GM12865 (cell line): ENCODE data around the gene JAKMIP1.

Source experiments
- DNase-seq: peaks from one replicate; pipeline ENCODE4 v3.0.0; 2010; ENCODE audit warnings: low read depth
- H3K4me3 ChIP-seq: 2 replicates; pipeline ENCODE4 v1.5.1; 2011; ENCODE audit warnings: mild to moderate bottlenecking, low read depth, low read length, control low read depth
- TF ChIP-seq, protein P1 (sequence below): IDR thresholded peaks from 2 replicates; pipeline ENCODE4 v1.5.1; 2011; ENCODE audit warnings: low read length, control low read depth, low read depth, inconsistent platforms; ENCODE audit not compliant: insufficient read depth; ENCODE audit errors: missing control alignments

The JAKMIP1 gene

GRCh38 chr4:6196324-6196723 lies 4.0 kb downstream of the JAKMIP1 start:
- DNase-seq, result no peak
- H3K4me3 ChIP-seq, result no peak overlapping the region
- TF ChIP-seq, protein P1, sequence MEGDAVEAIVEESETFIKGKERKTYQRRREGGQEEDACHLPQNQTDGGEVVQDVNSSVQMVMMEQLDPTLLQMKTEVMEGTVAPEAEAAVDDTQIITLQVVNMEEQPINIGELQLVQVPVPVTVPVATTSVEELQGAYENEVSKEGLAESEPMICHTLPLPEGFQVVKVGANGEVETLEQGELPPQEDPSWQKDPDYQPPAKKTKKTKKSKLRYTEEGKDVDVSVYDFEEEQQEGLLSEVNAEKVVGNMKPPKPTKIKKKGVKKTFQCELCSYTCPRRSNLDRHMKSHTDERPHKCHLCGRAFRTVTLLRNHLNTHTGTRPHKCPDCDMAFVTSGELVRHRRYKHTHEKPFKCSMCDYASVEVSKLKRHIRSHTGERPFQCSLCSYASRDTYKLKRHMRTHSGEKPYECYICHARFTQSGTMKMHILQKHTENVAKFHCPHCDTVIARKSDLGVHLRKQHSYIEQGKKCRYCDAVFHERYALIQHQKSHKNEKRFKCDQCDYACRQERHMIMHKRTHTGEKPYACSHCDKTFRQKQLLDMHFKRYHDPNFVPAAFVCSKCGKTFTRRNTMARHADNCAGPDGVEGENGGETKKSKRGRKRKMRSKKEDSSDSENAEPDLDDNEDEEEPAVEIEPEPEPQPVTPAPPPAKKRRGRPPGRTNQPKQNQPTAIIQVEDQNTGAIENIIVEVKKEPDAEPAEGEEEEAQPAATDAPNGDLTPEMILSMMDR, result no peak

DNA sequence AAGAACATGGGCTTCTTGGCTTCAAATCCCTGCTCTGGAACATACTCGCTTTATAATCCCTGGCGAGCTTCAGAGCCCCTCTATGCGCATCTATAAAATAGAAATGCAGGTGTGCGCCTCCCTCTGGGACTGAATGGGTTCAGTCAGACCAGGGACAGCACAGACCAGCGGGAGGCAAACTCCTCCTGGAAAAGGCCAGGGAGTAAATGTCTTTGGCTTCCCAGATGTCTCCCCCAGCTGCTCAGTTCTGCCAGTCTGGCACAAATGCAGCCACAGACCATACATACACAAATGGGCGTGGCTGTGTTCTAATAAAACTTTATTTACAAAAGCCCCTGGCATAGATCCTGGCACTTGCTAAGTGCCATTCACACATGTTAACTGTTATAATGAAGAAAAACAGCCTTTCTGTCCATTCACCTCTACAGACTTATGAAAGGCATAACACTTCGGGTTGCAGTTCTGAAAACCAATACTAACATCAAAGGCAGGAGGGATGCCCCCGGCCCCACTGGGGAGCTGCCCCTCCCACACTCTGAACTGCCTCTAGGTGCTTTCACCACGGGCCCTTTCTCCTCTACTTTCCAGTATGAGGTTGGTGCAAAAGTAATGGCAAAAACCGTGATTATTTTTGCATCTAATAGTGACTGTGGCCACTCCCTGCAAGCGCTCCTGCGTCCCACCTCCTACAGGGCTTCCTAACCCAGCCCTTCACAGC lies 4.6 kb downstream of the JAKMIP1 start:
- DNase-seq, result no peak
- H3K4me3 ChIP-seq, result no peak overlapping the region
- TF ChIP-seq, protein P1, result no peak

GRCh38 chr4:6194458-6195195 lies 5.7 kb downstream of the JAKMIP1 start:
- TF ChIP-seq, protein P1, result no peak
- no peak overlapping the region for H3K4me3 ChIP-seq
- DNase-seq, result no peak

DNA sequence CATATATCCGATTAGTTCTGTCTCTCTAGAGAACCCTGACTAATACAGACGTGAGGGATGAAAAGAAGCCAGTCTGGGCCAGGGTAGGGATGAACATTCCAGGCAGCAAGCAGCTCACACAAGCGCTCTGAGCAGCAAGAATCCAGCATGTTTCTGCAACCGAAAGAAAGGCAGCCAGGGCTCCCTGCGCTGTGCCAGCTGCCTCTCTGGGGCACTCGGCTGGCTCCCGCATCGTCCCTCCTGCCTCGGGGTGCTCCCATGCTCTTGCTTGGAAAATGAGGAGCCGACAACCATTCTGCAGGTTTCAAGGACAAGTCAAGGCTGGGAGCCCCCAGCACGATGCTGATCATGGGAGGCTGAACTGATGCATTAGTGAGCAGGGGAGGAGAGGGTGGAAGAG lies 7.0 kb downstream of the JAKMIP1 start:
- TF ChIP-seq, protein P1, result no peak

DNA sequence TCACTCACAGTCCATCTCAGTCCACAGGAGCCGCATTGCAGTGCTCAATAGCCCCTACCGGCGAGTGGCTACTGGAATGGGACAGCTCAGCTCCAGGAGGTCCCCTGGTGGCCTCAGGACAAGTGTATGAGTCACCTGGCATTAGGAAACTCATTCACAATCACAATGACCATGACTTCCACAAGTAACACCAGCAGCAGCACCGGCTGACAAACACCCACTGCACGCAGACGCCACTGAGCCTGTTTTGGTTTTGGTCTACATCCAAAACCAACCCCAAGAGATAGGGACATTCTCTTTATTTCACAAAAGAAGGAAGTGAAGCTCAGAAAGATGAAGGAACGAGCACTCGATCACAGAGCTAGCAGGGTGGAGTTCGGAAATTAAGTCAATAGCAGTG lies 8.1 kb downstream of the JAKMIP1 start:
- TF ChIP-seq, protein P1, result no peak
- H3K4me3 ChIP-seq, result no peak overlapping the region
- no peak for DNase-seq

More for the DNA sequence above, 7.0 kb downstream of the JAKMIP1 start:
- no peak for DNase-seq
- H3K4me3 ChIP-seq, result no peak overlapping the region

- DNase-seq, result peak; percentile 50
- H3K4me3 ChIP-seq, result no peak overlapping the region
- TF ChIP-seq, protein P1, result no peak
These were observed 8.8 kb downstream of the JAKMIP1 start for GRCh38 chr4:6191448-6192130.
